ENCODE results near the gene HAGHL. TPM values are rescaled to one million over a fixed set of nuclear protein-coding genes. Genes with fewer than 3 reads are reported as not detected.

Gene HAGHL
- 15.2 to 20.6 TPM (median 18.0 TPM) in 5 replicates for total RNA-seq (2022; extraction: Qiagen RNA extraction; ENCODE audit: low read depth)

GRCh38 chr16:726438-727290 lies at the start of gene HAGHL, which contains the start of gene CCDC78:
Gene HAGHL (plus strand): TSS chr16:727106. CDS start chr16:727510, 404 bp downstream.
Gene CCDC78 (minus strand): TSS chr16:726443. CDS start chr16:726367, 76 bp downstream.

GRCh38 chr16:679814-680624 lies 46.9 kb upstream of the HAGHL start, which contains the start of gene STUB1:
Gene STUB1 (plus strand): TSS chr16:680410. CDS start chr16:680526, 116 bp downstream.

GRCh38 chr16:684071-684794 lies 42.7 kb upstream of the HAGHL start, which contains the start of gene JMJD8:
Gene JMJD8 (minus strand): TSS chr16:684334. CDS start chr16:684319, 15 bp downstream.

GRCh38 chr16:705431-706188 lies 21.3 kb upstream of the HAGHL start, which contains the start of gene FBXL16:
Gene FBXL16 (minus strand): TSS chr16:705801. CDS start chr16:697405, 8,396 bp downstream.

GRCh38 chr16:714558-715476 lies 12.1 kb upstream of the HAGHL start, which contains the start of gene METRN:
Gene METRN (plus strand): TSS chr16:715118. CDS start chr16:715290, 172 bp downstream.

GRCh38 chr16:720990-721764 lies 5.7 kb upstream of the HAGHL start, which contains the start of gene ANTKMT:
Gene ANTKMT (plus strand): TSS chr16:721146. CDS start chr16:721275, 129 bp downstream.

GRCh38 chr16:740764-741505 lies 14.0 kb downstream of the HAGHL start, which contains the start of gene CIAO3:
Gene CIAO3 (minus strand): TSS chr16:740997. CDS start chr16:740985, 12 bp downstream.

GRCh38 chr16:760545-761343 lies 33.8 kb downstream of the HAGHL start, which contains the start of gene MSLN:
Gene MSLN (plus strand): TSS chr16:760734. CDS start chr16:762681, 1,947 bp downstream.

Other genes starting within 250 kb of the HAGHL start
- 44.2 to 76.6 TPM (median 71.4 TPM) in 5 replicates for gene CAPN15, start 199.4 kb upstream of the HAGHL start, total RNA-seq (2022; extraction: Qiagen RNA extraction; ENCODE audit: low read depth)
- gene PRR35, start 166.7 kb upstream of the HAGHL start, total RNA-seq (2022; extraction: Qiagen RNA extraction; ENCODE audit: low read depth): 0.13 to 0.22 TPM (median 0.17 TPM) in 4 of 5 replicates, not detected in the other
- gene NHLRC4, start 160.1 kb upstream of the HAGHL start, total RNA-seq (2022; extraction: Qiagen RNA extraction; ENCODE audit: low read depth): 0.15 to 0.51 TPM (median 0.29 TPM) in 5 replicates
- gene PIGQ, start 157.1 kb upstream of the HAGHL start, total RNA-seq (2022; extraction: Qiagen RNA extraction; ENCODE audit: low read depth): 33.1 to 39.4 TPM (median 38.6 TPM) in 5 replicates
- gene RAB40C, start 137.0 kb upstream of the HAGHL start, total RNA-seq (2022; extraction: Qiagen RNA extraction; ENCODE audit: low read depth): 12.8 to 19.7 TPM (median 16.9 TPM) in 5 replicates
- 0.06 to 0.19 TPM (median 0.14 TPM) in 5 replicates for gene WFIKKN1, start 96.1 kb upstream of the HAGHL start, total RNA-seq (2022; extraction: Qiagen RNA extraction; ENCODE audit: low read depth)
- gene METTL26, start 90.8 kb upstream of the HAGHL start, total RNA-seq (2022; extraction: Qiagen RNA extraction; ENCODE audit: low read depth): 90.6 to 140 TPM (median 135 TPM) in 5 replicates
- gene MCRIP2, start 85.3 kb upstream of the HAGHL start, total RNA-seq (2022; extraction: Qiagen RNA extraction; ENCODE audit: low read depth): 22.6 to 48.4 TPM (median 39.2 TPM) in 5 replicates
- 17.6 to 28.0 TPM (median 27.2 TPM) in 5 replicates for gene WDR90, start 77.7 kb upstream of the HAGHL start, total RNA-seq (2022; extraction: Qiagen RNA extraction; ENCODE audit: low read depth)
- gene RHOT2, start 59.0 kb upstream of the HAGHL start, total RNA-seq (2022; extraction: Qiagen RNA extraction; ENCODE audit: low read depth): 64.2 to 101 TPM (median 94.6 TPM) in 5 replicates
- gene RHBDL1, start 51.4 kb upstream of the HAGHL start, total RNA-seq (2022; extraction: Qiagen RNA extraction; ENCODE audit: low read depth): 0.56 to 1.4 TPM (median 1.3 TPM) in 5 replicates
- 86.9 to 131 TPM (median 117 TPM) in 5 replicates for gene STUB1, start 46.7 kb upstream of the HAGHL start, total RNA-seq (2022; extraction: Qiagen RNA extraction; ENCODE audit: low read depth)
- 63.9 to 81.6 TPM (median 78.7 TPM) in 5 replicates for gene JMJD8, start 42.8 kb upstream of the HAGHL start, total RNA-seq (2022; extraction: Qiagen RNA extraction; ENCODE audit: low read depth)
- 4.2 to 6.3 TPM (median 5.8 TPM) in 5 replicates for gene WDR24, start 36.7 kb upstream of the HAGHL start, total RNA-seq (2022; extraction: Qiagen RNA extraction; ENCODE audit: low read depth)
- gene FBXL16, start 21.3 kb upstream of the HAGHL start, total RNA-seq (2022; extraction: Qiagen RNA extraction; ENCODE audit: low read depth): 5.4 to 11.7 TPM (median 7.4 TPM) in 5 replicates
- 82.0 to 226 TPM (median 208 TPM) in 5 replicates for gene METRN, start 12.0 kb upstream of the HAGHL start, total RNA-seq (2022; extraction: Qiagen RNA extraction; ENCODE audit: low read depth)
- gene ANTKMT, start 6.0 kb upstream of the HAGHL start, total RNA-seq (2022; extraction: Qiagen RNA extraction; ENCODE audit: low read depth): 35.3 to 65.1 TPM (median 57.7 TPM) in 5 replicates
- gene CCDC78, start 663 bp upstream of the HAGHL start, total RNA-seq (2022; extraction: Qiagen RNA extraction; ENCODE audit: low read depth): 4.2 to 7.7 TPM (median 5.6 TPM) in 5 replicates
- 20.2 to 27.9 TPM (median 25.3 TPM) in 5 replicates for gene CIAO3, start 13.9 kb downstream of the HAGHL start, total RNA-seq (2022; extraction: Qiagen RNA extraction; ENCODE audit: low read depth)
- 2.1 to 4.3 TPM (median 3.2 TPM) in 5 replicates for gene MSLN, start 33.6 kb downstream of the HAGHL start, total RNA-seq (2022; extraction: Qiagen RNA extraction; ENCODE audit: low read depth)
- 38.8 to 57.7 TPM (median 50.0 TPM) in 5 replicates for gene RPUSD1, start 61.3 kb downstream of the HAGHL start, total RNA-seq (2022; extraction: Qiagen RNA extraction; ENCODE audit: low read depth)
- gene CHTF18, start 61.5 kb downstream of the HAGHL start, total RNA-seq (2022; extraction: Qiagen RNA extraction; ENCODE audit: low read depth): 14.8 to 28.8 TPM (median 24.9 TPM) in 5 replicates
- gene GNG13, start 73.6 kb downstream of the HAGHL start, total RNA-seq (2022; extraction: Qiagen RNA extraction; ENCODE audit: low read depth): not detected in 5 replicates
- 8.8 to 10.9 TPM (median 10.2 TPM) in 5 replicates for gene LMF1, start 243.9 kb downstream of the HAGHL start, total RNA-seq (2022; extraction: Qiagen RNA extraction; ENCODE audit: low read depth)